HepG2 (cell line): Measurements from ENCODE around the gene TEX19. TPM values are rescaled to one million over a fixed set of nuclear protein-coding genes. Genes with fewer than 3 reads are reported as not detected.

ENCODE experiments used
- AKAP8 ChIP-seq: sonication (generic); formaldehyde crosslinking; IDR thresholded peaks from 2 replicates; pipeline ENCODE4 v1.5.1; 2020; ENCODE audit warnings: mild to moderate bottlenecking, missing genetic modification reagents
- ATF1 ChIP-seq: IDR thresholded peaks from 2 replicates; pipeline ENCODE4 v1.6.1; 2016; ENCODE audit warnings: mild to moderate bottlenecking, control low read depth
- CBX2 ChIP-seq, 2 experiments: fragments of 200-600 bp in 1 of 2; sonication (generic); formaldehyde crosslinking in 1 of 2; IDR thresholded peaks; 2 replicates each; pipeline versions ENCODE4 v1.7.0 to v1.8.1; 2018 to 2022; ENCODE audit warnings: low read depth in 2 of 2, low read length in 1 of 2, mild to moderate bottlenecking in 1 of 2, missing genetic modification reagents in 1 of 2
- CCAR2 ChIP-seq: fragments of 200-400 bp; formaldehyde crosslinking; optimal IDR thresholded peaks from 2 replicates; pipeline ENCODE3; 2018; ENCODE audit warnings: low read depth, mild to moderate bottlenecking, low read length, moderate library complexity
- ELF4 ChIP-seq: sonication (generic); formaldehyde crosslinking; IDR thresholded peaks from 2 replicates; pipeline ENCODE4 v1.5.0; 2020; ENCODE audit warnings: missing genetic modification reagents, mild to moderate bottlenecking, moderate library complexity, borderline replicate concordance
- HDAC2 ChIP-seq: sonication (generic); formaldehyde crosslinking; IDR thresholded peaks from 2 replicates; pipeline ENCODE4 v1.4.0; 2020; ENCODE audit warnings: missing genetic modification reagents
- KLF16 ChIP-seq, 2 experiments: sonication (generic) in 1 of 2; formaldehyde crosslinking in 1 of 2; IDR thresholded peaks; 2 replicates each; pipeline versions ENCODE4 v1.6.1 to v1.8.0; 2016 to 2023; ENCODE audit warnings: missing genetic modification reagents in 2 of 2, missing compliant biosample characterization in 1 of 2
- MZF1 ChIP-seq: sonication (generic); formaldehyde crosslinking; IDR thresholded peaks from 2 replicates; pipeline ENCODE4 v1.8.1; 2023; ENCODE audit warnings: mild to moderate bottlenecking, missing genetic modification reagents, borderline replicate concordance
- THYN1 ChIP-seq: sonication (generic); formaldehyde crosslinking; IDR thresholded peaks from 2 replicates; pipeline ENCODE4 v1.8.1; 2023; ENCODE audit warnings: low read depth, mild to moderate bottlenecking, moderate library complexity, missing genetic modification reagents, borderline replicate concordance
- ZBTB2 ChIP-seq: sonication (generic); formaldehyde crosslinking; IDR thresholded peaks from 2 replicates; pipeline ENCODE4 v1.8.0; 2022; ENCODE audit warnings: low read depth, missing genetic modification reagents
- ZFX ChIP-seq: sonication (generic); formaldehyde crosslinking; IDR thresholded peaks from 2 replicates; pipeline ENCODE4 v1.4.0; 2020; ENCODE audit warnings: mild to moderate bottlenecking, low read depth, missing genetic modification reagents, moderate library complexity
- ZNF350 ChIP-seq: sonication (generic); formaldehyde crosslinking; IDR thresholded peaks from 2 replicates; pipeline ENCODE4 v1.4.0; 2020; ENCODE audit warnings: mild to moderate bottlenecking, low read depth, missing genetic modification reagents, borderline replicate concordance
- ZNF496 ChIP-seq: sonication (generic); formaldehyde crosslinking; IDR thresholded peaks from 2 replicates; pipeline ENCODE4 v1.8.1; 2023; ENCODE audit warnings: mild to moderate bottlenecking, moderate library complexity, missing genetic modification reagents; ENCODE audit not compliant: insufficient replicate concordance
- ZNF652 ChIP-seq: IDR thresholded peaks from 2 replicates; pipeline ENCODE4 v1.6.1; 2016; ENCODE audit warnings: low read depth, borderline replicate concordance
- ZNF672 ChIP-seq: sonication (generic); formaldehyde crosslinking; IDR thresholded peaks from 2 replicates; pipeline ENCODE4 v1.8.1; 2022; ENCODE audit warnings: missing genetic modification reagents
- ZNF790 ChIP-seq: sonication (generic); formaldehyde crosslinking; IDR thresholded peaks from 2 replicates; pipeline ENCODE4 v1.8.0; 2022; ENCODE audit warnings: missing genetic modification reagents, mild to moderate bottlenecking, borderline replicate concordance
- ZNF883 ChIP-seq: sonication (generic); formaldehyde crosslinking; IDR thresholded peaks from 2 replicates; pipeline ENCODE4 v1.5.1; 2020; ENCODE audit warnings: mild to moderate bottlenecking, missing genetic modification reagents; ENCODE audit errors: not compliant biosample characterization
- polyA plus RNA-seq, 8 experiments: library from polyadenylated mRNA; depleted of rRNA in 3 of 8; stranded (reverse) in 7 of 8; unstranded in 1 of 8; fragments of >200 nt; fragmentation: Illumina TruSeq in 4 of 8; extraction: Trizol in 4 of 8; gene quantifications; 2 replicates each; pipeline versions ENCODE4 v1.2.1 to v1.2.3, GENCODE V29; 2011 to 2016; ENCODE audit warnings: low read depth in 4 of 8, missing spikeins in 1 of 8, mixed read lengths in 1 of 8; ENCODE audit not compliant: insufficient read depth in 1 of 8
- total RNA-seq, 5 experiments: library from RNA; depleted of rRNA; stranded (reverse); fragments of >200 nt; fragmentation: Illumina TruSeq; extraction: Trizol; gene quantifications; 2 replicates each; pipeline ENCODE4 v1.2.3, GENCODE V29; 2016; ENCODE audit warnings: low read depth in 1 of 5
- TF ChIP-seq, protein P1 (sequence below): sonication (generic); formaldehyde crosslinking; IDR thresholded peaks from 2 replicates; pipeline ENCODE4 v1.4.0; 2020; ENCODE audit warnings: mild to moderate bottlenecking, missing genetic modification reagents
- TF ChIP-seq, protein P2 (sequence below): sonication (generic); formaldehyde crosslinking; conservative IDR thresholded peaks from 2 replicates; pipeline ENCODE4 v1.4.0; 2020; ENCODE audit warnings: missing genetic modification reagents
- TF ChIP-seq, protein P3 (sequence below): sonication (generic); formaldehyde crosslinking; IDR thresholded peaks from 2 replicates; pipeline ENCODE4 v1.4.0; 2020; ENCODE audit warnings: mild to moderate bottlenecking, low read depth, missing genetic modification reagents

TEX19 gene
- total and polyA plus RNA-seq, 2 of the 13 experiments (the other 11 are each of a cell fraction or from before 2014, with no cell fraction given): 1.3 to 6.0 TPM

DNA sequence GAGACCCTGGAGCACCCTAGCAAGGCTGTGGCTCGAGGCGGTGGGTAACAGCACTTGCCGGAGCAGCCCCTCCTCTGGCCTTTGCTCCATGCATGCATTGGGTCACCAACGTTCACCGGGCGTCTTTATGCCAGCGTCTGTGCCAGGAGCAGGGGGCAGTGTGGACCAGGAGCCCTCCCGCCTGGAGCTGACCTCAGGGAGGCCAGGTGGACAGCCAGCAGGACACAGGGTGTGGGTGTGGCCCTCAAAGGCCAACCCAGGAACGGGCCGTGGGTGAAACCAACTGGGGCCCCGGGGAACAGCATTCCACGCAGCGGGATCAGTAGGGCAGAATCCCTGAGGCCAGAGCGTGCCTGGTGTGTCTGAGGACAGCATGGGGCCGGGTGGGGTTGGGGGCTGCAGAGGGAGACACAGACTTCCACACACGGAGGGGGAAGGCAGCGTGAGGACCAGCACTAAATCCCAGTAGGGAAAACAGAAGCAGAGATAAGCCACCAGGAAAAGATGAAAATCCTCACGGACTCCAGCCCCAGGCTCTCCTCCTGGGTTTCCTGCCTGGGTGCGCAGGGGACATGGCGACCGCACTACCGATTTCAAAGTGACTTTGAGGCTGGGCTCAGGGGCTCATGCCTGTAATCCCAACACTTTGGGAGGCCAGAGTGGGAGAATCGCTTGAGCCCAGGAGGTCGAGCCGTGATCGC is 38.8 kb upstream of the TEX19 start (continued):
- TF ChIP-seq, protein P1, sequence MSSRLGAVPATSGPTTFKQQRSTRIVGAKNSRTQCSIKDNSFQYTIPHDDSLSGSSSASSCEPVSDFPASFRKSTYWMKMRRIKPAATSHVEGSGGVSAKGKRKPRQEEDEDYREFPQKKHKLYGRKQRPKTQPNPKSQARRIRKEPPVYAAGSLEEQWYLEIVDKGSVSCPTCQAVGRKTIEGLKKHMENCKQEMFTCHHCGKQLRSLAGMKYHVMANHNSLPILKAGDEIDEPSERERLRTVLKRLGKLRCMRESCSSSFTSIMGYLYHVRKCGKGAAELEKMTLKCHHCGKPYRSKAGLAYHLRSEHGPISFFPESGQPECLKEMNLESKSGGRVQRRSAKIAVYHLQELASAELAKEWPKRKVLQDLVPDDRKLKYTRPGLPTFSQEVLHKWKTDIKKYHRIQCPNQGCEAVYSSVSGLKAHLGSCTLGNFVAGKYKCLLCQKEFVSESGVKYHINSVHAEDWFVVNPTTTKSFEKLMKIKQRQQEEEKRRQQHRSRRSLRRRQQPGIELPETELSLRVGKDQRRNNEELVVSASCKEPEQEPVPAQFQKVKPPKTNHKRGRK (CRISPR knock-in tag): no peak
- TF ChIP-seq ZNF652 (no peak), ELF4 (no peak), CBX2 (IDR thresholded peaks at IDR 0.05; ENCODE audit: low read depth, low read length) (no peak), CBX2 (CRISPR knock-in tag; IDR thresholded peaks at IDR 0.05; ENCODE audit: low read depth) (no peak), MZF1 (CRISPR knock-in tag) (no peak), AKAP8 (CRISPR knock-in tag) (no peak; the same call in 1 of the 2 replicates), CCAR2 (no peak), ZFX (peak; percentile 71), ZBTB2 (CRISPR knock-in tag) (no peak), ZNF496 (no peak), HDAC2 (CRISPR knock-in tag) (no peak), THYN1 (CRISPR knock-in tag) (no peak), KLF16 (CRISPR knock-in tag; IDR thresholded peaks at IDR 0.05) (no peak), ZNF883 (CRISPR knock-in tag) (no peak), ZNF350 (CRISPR knock-in tag) (peak; percentile 46; the same call in 1 of the 2 replicates), ZNF672 (no peak), ZNF790 (CRISPR knock-in tag) (no peak), ATF1 (CRISPR knock-in tag) (no peak)
- TF ChIP-seq, protein P2, sequence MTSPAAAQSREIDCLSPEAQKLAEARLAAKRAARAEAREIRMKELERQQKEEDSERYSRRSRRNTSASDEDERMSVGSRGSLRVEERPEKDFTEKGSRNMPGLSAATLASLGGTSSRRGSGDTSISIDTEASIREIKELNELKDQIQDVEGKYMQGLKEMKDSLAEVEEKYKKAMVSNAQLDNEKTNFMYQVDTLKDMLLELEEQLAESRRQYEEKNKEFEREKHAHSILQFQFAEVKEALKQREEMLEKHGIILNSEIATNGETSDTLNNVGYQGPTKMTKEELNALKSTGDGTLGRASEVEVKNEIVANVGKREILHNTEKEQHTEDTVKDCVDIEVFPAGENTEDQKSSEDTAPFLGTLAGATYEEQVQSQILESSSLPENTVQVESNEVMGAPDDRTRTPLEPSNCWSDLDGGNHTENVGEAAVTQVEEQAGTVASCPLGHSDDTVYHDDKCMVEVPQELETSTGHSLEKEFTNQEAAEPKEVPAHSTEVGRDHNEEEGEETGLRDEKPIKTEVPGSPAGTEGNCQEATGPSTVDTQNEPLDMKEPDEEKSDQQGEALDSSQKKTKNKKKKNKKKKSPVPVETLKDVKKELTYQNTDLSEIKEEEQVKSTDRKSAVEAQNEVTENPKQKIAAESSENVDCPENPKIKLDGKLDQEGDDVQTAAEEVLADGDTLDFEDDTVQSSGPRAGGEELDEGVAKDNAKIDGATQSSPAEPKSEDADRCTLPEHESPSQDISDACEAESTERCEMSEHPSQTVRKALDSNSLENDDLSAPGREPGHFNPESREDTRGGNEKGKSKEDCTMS: no peak
- TF ChIP-seq, protein P3, sequence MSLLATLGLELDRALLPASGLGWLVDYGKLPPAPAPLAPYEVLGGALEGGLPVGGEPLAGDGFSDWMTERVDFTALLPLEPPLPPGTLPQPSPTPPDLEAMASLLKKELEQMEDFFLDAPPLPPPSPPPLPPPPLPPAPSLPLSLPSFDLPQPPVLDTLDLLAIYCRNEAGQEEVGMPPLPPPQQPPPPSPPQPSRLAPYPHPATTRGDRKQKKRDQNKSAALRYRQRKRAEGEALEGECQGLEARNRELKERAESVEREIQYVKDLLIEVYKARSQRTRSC: no peak
